Caco-2 (cell line): ENCODE measurements around the gene OR4D9. TPM values are rescaled to one million over a fixed set of nuclear protein-coding genes. Genes with fewer than 3 reads are reported as not detected.
"Not testable (repeated sequence)": the region's sequence is repeated elsewhere in the genome, so short reads cannot be mapped to it uniquely, and the experiment has no call there.

Experiments
- BruUV-seq: library from RNA; stranded (reverse); fragments of 400-500 nt; replicated peaks from 2 replicates; lab custom pipeline; 2021; lab: Mats Ljungman, UMichigan
- CTCF ChIA-PET: fragments of 300-600 bp; sonication (Branson Sonifier 250); formaldehyde crosslinking; loops from one replicate; lab custom pipeline; 2022; ENCODE audit warnings: antibody characterized with exemption; lab: Charles Lee
- POLR2A ChIA-PET: fragments of 300-600 bp; sonication (Branson Sonifier 250); formaldehyde crosslinking; loops from one replicate; lab custom pipeline; 2022; ENCODE audit warnings: antibody characterized with exemption; lab: Charles Lee
- DNase-seq, 2 experiments: peaks; one replicate each; pipeline versions ENCODE4 v3.0.0 to v3.0.0-alpha.2; 2020 to 2022
- H3K27me3 ChIP-seq: replicated peaks from 2 replicates; pipeline ENCODE4 v1.6.0; 2011; ENCODE audit warnings: low read length; ENCODE audit not compliant: control insufficient read depth, insufficient read depth
- H3K36me3 ChIP-seq: 2 replicates; pipeline ENCODE4 v1.5.1; 2011; ENCODE audit warnings: low read length; ENCODE audit not compliant: control insufficient read depth, insufficient read depth
- H3K4me1 ChIP-seq: fragments of 250-450 bp; sonication (Bioruptor Pico); 2 replicates; pipeline ENCODE4 v1.5.1; 2020; ENCODE audit warnings: mild to moderate bottlenecking
- H3K4me3 ChIP-seq: 2 replicates; pipeline ENCODE4 v1.5.1; 2011; ENCODE audit warnings: low read depth, mild to moderate bottlenecking, control low read depth, low read length
- H3K9me3 ChIP-seq: fragments of 250-450 bp; sonication (Bioruptor Pico); 2 replicates; pipeline ENCODE4 v1.5.1; 2020; ENCODE audit warnings: mild to moderate bottlenecking, moderate library complexity
- H3K27ac Mint-ChIP-seq: one replicate; pipeline ENCODE4 v1.8.0; 2022; ENCODE audit warnings: mixed read lengths; ENCODE audit not compliant: unreplicated experiment
- H3K27me3 Mint-ChIP-seq: one replicate; pipeline ENCODE4 v1.8.0; 2022; ENCODE audit warnings: mixed read lengths; ENCODE audit not compliant: insufficient read depth, unreplicated experiment
- H3K36me3 Mint-ChIP-seq: one replicate; pipeline ENCODE4 v1.8.0; 2022; ENCODE audit warnings: mild to moderate bottlenecking, mixed read lengths; ENCODE audit not compliant: insufficient read depth, unreplicated experiment
- H3K4me1 Mint-ChIP-seq: one replicate; pipeline ENCODE4 v1.8.0; 2022; ENCODE audit warnings: low read depth, mixed read lengths; ENCODE audit not compliant: unreplicated experiment
- H3K4me3 Mint-ChIP-seq: one replicate; pipeline ENCODE4 v1.8.0; 2022; ENCODE audit warnings: mild to moderate bottlenecking, moderate library complexity, mixed read lengths; ENCODE audit not compliant: unreplicated experiment
- H3K9me3 Mint-ChIP-seq: one replicate; pipeline ENCODE4 v1.8.0; 2022; ENCODE audit warnings: mixed read lengths; ENCODE audit not compliant: unreplicated experiment
- CTCF ChIP-seq, 2 experiments: fragments of 200-600 bp in 1 of 2; IDR thresholded peaks; 1 replicate in 1 of 2; 2 replicates in 1 of 2; pipeline versions ENCODE4 v1.5.1 to v1.8.0; 2011 to 2022; ENCODE audit warnings: antibody characterized with exemption in 1 of 2, control low read depth in 1 of 2, inconsistent platforms in 1 of 2, low read depth in 1 of 2, low read length in 1 of 2, mild to moderate bottlenecking in 1 of 2, moderate library complexity in 1 of 2; ENCODE audit not compliant: insufficient read depth in 1 of 2, severe bottlenecking in 1 of 2, unreplicated experiment in 1 of 2
- intact Hi-C: fragments of 100-400 bp; cut with micrococcal nuclease; formaldehyde crosslinking; loops from one replicate; pipeline ENCODE4 v1.10.0; 2022; ENCODE audit not compliant: unreplicated experiment
- total RNA-seq: library from RNA; stranded (reverse); gene quantifications from 2 replicates; pipeline ENCODE4 v1.2.3, GENCODE V29; 2022

OR4D9 gene
- total RNA-seq, 1 experiment from 2014 or later: not detected

GRCh38 chr11:59501931-59502330 lies 9.4 kb upstream of the OR4D9 start:
- no peak for TF ChIP-seq CTCF (IDR thresholded peaks at IDR 0.05; ENCODE audit: insufficient read depth in 1 of 2, low read depth in 1 of 2, low read length in 1 of 2, severe bottlenecking in 1 of 2, unreplicated experiment in 1 of 2)
- no peak for DNase-seq
- Histone ChIP-seq H3K36me3 (no peaks in the 10 kb centered on the region), H3K4me3 (no peak overlapping the region), H3K9me3 (peaks cover 3% of the 10 kb centered on the region; the same call in 1 of the 2 replicates), H3K27me3 (no peaks in the 10 kb centered on the region; the same call in 1 of the 2 replicates), H3K4me1 (no peaks in the 10 kb centered on the region)
- ChIA-PET POLR2A (no interaction called here), CTCF (no interaction called here)
- Mint-ChIP-seq H3K9me3 (peaks cover 12% of the 10 kb centered on the region), H3K27ac (no peak overlapping the region), H3K4me1 (no peaks in the 10 kb centered on the region), H3K36me3 (no peaks in the 10 kb centered on the region), H3K27me3 (peaks cover 24% of the 10 kb centered on the region), H3K4me3 (no peak overlapping the region)
- intact Hi-C loops: no loop called here
- no TSS peak for BruUV-seq

- TF ChIP-seq CTCF (IDR thresholded peaks at IDR 0.05; ENCODE audit: insufficient read depth in 1 of 2, low read depth in 1 of 2, low read length in 1 of 2, severe bottlenecking in 1 of 2, unreplicated experiment in 1 of 2): no peak
- intact Hi-C loops: no loop called here
- Mint-ChIP-seq H3K4me1 (no peaks in the 10 kb centered on the region), H3K9me3 (peaks cover 12% of the 10 kb centered on the region), H3K4me3 (no peak within 1 kb of the TSS), H3K36me3 (no peaks in the 10 kb centered on the region), H3K27ac (no peak within 1 kb of the TSS), H3K27me3 (peaks cover 18% of the 10 kb centered on the region)
- Histone ChIP-seq H3K4me1 (no peaks in the 10 kb centered on the region), H3K27me3 (no peaks in the 10 kb centered on the region), H3K9me3 (peaks cover 3% of the 10 kb centered on the region; the same call in 1 of the 2 replicates), H3K4me3 (no peak within 1 kb of the TSS), H3K36me3 (no peaks in the 10 kb centered on the region)
- no peak for DNase-seq
- no TSS peak for BruUV-seq
- ChIA-PET POLR2A (no interaction called here), CTCF (no interaction called here)
These were observed 8.1 kb upstream of the OR4D9 start, which contains the start of gene OR4D11 for GRCh38 chr11:59503276-59503675. TSS of gene OR4D11 (plus strand) at chr11:59503576. CDS start at chr11:59503576, 0 bp downstream.

- ChIA-PET POLR2A (no interaction called here), CTCF (no interaction called here)
- H3K36me3 ChIP-seq: no peaks in the 10 kb centered on the region
- intact Hi-C loops: no loop called here
- no peak for DNase-seq
- H3K27me3 ChIP-seq: no peaks in the 10 kb centered on the region
- no peaks in the 10 kb centered on the region for H3K9me3 Mint-ChIP-seq
- no peak for TF ChIP-seq CTCF (IDR thresholded peaks at IDR 0.05; ENCODE audit: insufficient read depth in 1 of 2, low read depth in 1 of 2, low read length in 1 of 2, severe bottlenecking in 1 of 2, unreplicated experiment in 1 of 2)
- BruUV-seq: no TSS peak
- peaks cover 11% of the 10 kb centered on the region for H3K27me3 Mint-ChIP-seq
- no peak overlapping the region for H3K4me3 ChIP-seq
- H3K36me3 Mint-ChIP-seq: no peaks in the 10 kb centered on the region
- no peaks in the 10 kb centered on the region for H3K4me1 Mint-ChIP-seq
- H3K4me1 ChIP-seq: no peaks in the 10 kb centered on the region
- no peaks in the 10 kb centered on the region for H3K9me3 ChIP-seq
- H3K27ac Mint-ChIP-seq: no peak overlapping the region
- H3K4me3 Mint-ChIP-seq: no peak overlapping the region
These were observed 336 bp downstream of the OR4D9 start for GRCh38 chr11:59511675-59512074.

- CTCF ChIA-PET, H3K4me1 ChIP-seq, H3K4me1 Mint-ChIP-seq, H3K36me3 ChIP-seq, H3K4me3 Mint-ChIP-seq, intact Hi-C loops, BruUV-seq, H3K36me3 Mint-ChIP-seq, H3K27ac Mint-ChIP-seq, H3K9me3 ChIP-seq, DNase-seq, H3K9me3 Mint-ChIP-seq, H3K4me3 ChIP-seq, H3K27me3 ChIP-seq, POLR2A ChIA-PET: not testable (repeated sequence)
- H3K27me3 Mint-ChIP-seq: peaks cover 17% of the 10 kb centered on the region
These were observed 8.8 kb downstream of the OR4D9 start for GRCh38 chr11:59520139-59520538.
